Inflammatory macrophage (primary cell): ENCODE measurements around the gene XYLT1.
"Not testable (repeated sequence)": the region's sequence is repeated elsewhere in the genome, so short reads cannot be mapped to it uniquely, and the experiment has no call there.

Source experiments
- DNase-seq, 2 donors: peaks; one replicate each; pipeline ENCODE4 v3.0.0-alpha.2; 2020 to 2022

The XYLT1 gene

DNA sequence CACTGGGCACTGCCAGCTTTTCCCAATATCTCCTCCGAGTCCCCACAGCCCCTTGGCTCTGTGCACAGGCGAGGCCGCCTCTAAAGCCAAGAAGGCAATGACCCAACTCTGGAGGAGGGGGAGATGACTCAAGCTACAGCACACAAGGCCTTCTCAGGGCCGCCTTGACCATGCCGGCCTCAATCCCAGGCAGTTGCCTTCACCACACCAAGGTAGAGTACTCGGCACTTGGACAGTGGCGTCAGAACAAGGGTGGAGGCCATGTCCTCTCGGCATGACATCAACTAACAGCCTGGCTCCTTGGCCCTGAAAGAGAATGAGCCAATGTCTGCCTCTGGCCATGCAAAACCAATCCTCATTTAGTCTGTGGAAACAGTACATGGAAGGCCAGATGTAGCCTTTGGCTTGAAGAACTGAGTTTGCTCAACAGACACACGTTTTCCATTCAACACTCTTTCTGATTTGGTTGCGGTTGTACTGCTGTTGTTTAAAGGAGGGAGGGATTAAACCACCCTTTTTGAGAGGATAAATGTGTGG lies 139.6 kb downstream of the XYLT1 start:
- DNase-seq = no peak

DNA sequence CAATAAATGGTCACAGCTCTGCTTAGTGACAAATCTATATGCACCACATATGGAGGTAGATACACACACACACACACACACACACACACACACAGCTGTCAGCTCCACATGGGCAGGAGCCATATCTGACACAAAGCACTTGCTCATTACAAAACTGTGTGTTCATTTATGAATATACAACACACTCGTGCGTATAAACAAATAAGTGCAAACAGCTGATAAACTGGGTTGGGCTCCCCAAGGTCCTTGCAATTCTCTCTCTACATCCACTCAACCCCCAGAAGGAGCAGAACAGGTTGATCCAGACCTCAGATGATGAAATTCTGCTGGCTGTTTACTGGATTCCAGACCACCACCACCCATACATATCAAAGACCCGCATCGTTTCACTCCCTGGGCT lies 140.7 kb downstream of the XYLT1 start:
- no peak for DNase-seq

DNA sequence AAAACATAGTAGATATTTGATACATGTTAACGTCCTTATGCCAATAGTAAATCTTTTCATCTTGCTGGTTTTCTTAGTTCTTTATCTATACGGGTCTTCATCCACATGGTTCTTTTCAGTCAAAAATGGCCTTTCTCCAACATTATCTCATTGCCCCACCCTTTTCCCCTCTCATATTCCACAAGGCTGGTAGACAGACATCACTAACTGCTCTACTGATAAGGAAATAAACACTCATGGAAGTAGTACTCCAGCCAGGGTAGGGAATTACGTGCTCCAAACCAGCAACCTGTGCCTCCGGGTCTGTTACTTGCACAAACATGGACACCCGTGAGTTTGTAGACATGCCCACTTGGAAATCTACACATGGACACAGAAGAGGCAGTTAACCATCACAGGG lies 141.4 kb downstream of the XYLT1 start:
- no peak for DNase-seq

DNA sequence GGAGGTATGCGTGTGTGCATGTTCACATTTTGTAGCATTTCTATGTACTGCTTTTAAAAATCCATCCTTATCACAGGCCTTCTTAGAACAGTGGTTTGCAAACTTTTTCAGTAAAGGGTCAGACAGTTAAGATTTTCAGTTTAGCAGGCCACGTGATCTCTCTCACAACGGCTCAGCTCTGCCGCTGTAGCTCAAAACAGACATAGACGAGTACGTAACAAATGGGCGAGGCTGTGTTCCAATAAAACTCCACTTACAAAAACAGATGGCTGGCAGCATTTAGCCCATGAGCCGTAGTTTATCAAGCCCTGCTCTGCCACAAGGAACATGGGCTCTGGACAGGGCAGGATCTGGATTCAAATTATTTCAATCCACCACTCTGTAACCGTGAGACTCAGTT lies 141.8 kb downstream of the XYLT1 start:
- DNase-seq = no peak

DNA sequence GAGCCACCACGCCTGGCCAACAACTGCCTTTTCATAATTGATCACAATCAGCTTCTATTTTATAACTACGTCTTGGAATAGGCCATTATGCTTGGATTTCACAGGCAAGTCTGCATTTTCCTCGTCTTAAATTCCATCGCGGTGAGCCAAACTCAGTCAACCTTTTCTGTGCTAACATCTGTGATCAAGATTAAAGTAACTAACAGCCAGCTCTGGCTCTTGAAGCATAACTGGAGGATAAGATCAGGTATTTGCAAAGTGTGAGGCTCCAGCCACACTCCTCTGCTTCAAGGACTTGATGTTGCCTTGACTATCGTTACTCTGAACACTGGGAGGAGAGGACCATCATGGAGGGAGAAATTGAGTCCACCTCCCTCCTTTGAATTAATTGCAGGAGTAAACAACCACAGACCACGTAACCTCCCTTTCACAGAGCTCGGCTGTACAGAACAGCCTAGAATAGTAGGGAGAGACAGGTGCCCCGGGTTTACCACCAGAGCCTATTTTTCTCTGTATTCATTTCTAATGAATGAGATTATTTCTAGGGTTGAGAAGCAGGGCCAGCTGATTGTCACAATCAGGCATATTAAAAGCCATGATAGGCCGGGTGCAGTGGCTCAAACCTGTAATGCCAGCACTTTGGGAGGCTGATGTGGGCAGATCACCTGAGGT lies 143.0 kb downstream of the XYLT1 start:
- DNase-seq = no peak

DNA sequence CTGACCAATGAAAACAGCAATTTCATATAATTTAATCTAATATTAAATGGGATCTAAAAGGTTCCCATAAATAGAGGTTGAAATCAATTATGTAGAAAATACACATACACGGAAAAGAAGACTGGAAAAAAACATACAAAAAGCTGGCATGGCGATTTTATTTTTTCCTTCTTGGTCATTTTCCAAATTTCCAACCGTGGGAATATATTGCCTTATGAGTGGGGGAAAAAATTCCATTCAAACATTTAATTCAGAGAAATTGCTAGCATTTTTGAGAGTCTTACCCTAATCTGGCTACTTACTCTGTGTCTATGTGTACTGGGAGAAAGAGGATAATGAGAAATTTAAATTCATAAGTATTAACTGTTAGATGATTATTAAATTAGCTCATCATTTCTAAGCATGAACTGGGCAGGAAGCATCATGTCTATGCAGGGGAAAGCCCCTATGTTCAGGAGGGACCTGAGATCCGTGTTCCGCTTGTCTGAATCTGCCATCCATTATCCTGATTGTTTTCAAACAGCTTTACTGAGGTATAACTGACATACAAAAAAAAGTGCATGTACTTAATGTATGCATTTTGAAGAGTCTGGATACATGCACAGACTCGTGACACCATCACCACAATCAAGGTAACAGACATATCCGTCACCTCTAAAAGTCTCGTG lies 145.2 kb downstream of the XYLT1 start:
- no peak for DNase-seq

DNA sequence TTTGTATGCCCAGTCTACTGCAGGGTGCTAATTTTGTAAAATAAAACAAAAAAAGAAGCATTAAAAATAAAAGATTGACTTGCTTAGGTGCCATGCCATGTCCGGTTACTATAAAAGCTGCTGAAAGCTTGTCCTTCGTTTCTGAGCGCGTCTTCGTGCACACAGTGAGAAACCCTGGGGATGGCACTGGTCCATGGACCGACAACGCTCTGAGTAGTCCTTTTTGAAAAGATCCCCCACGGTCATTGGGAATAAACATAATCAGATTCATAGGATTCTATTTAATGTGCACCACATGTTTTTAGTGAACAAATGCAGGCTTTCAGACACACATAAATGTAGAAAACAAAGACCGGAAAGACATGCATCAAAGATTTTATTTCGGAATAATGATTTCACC lies 146.3 kb downstream of the XYLT1 start:
- DNase-seq = no peak

DNA sequence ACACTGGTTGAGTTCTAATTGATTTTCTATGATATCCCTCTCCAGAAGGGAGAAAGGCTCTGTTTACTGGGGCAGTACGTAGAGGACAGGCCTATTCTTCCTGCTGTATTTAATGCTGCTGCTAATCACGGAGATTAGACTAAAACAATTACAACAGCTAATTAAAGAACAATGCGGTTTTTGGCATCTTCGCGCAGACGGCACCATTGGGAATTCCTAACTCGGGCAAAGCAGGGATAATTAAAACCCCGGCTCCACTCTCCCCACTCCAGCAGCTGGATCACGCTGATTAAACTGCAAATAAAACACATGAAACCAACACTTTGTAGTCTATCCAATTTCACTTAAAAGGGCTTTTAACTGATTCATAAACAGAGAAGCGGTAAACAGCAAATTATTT lies 147.6 kb downstream of the XYLT1 start:
- DNase-seq = no peak

DNA sequence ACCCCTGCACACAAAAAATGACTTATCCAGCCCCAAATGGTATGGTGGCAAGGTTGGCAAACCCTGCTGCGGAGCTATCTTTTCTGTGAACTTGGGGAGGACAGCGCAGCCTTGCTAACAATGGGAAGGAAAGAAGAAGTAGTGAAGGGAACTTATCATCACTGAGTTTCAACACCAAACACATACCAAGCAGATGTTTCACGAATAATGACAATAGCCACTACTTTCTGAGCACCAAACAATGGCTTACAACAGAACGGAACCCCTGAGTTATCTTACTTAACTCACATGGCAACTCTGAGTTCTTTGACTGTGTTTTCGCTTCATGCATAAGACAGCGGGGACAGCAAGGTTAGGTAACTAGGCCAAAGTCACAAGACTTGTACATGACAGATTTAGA lies 148.9 kb downstream of the XYLT1 start:
- DNase-seq = peak; percentile 87 to 90

DNA sequence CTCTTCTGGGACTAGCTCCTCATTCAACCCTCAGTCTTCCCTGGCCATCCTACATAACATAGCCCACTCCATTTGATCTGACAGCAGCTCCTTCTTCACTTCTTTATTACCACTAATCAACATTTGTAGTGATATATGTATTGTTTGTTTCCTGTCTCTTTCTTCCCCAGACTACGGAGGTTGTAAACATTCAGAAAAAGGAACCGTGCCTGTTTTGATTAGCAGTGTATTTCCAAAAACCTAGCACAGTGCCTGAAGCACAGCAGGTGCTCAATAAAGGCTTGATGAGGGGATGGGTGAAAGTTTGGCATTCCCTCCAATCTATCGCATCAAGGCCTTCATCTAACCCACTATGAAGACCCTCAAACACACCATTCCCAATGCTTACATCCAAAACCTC lies 150.8 kb downstream of the XYLT1 start:
- no peak for DNase-seq

DNA sequence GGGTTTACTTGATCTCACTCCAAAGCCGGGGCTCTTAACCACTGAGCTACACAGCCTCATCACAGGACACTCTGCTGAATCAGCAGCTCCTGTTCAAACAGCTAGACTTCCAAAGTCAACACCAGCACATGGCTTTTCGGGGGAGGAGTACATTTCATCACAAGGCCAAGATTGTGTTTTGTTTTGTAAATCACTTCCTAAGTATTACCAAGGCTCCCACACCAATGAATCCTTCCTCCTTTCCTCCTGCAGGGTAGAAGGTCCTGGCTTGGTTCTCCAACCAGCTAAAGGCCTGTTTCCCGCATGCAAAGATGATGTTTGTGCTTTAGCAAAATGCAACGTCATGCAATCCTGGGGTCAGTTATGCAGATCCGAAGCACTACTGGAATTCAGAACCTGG lies 152.5 kb downstream of the XYLT1 start:
- DNase-seq = peak; percentile 92 to 94

DNA sequence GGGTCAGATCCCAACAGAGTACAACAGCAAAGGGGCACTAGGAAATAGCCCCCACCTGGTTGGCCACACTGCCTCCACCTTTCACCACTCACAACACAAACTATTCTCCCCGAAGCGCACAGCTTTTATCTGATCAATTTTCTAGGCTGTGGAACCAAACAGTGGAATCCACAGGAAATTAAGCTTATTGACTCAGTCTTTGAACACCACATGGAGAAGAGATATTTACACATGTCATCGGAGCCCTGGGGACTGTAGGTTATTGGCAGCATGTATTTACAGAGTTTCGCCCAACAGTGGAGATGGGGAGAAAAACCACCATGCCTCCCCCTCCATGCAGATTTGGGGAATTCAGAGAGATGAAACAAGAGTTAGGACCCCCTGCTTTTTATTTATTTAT lies 154.8 kb downstream of the XYLT1 start:
- no peak for DNase-seq

DNA sequence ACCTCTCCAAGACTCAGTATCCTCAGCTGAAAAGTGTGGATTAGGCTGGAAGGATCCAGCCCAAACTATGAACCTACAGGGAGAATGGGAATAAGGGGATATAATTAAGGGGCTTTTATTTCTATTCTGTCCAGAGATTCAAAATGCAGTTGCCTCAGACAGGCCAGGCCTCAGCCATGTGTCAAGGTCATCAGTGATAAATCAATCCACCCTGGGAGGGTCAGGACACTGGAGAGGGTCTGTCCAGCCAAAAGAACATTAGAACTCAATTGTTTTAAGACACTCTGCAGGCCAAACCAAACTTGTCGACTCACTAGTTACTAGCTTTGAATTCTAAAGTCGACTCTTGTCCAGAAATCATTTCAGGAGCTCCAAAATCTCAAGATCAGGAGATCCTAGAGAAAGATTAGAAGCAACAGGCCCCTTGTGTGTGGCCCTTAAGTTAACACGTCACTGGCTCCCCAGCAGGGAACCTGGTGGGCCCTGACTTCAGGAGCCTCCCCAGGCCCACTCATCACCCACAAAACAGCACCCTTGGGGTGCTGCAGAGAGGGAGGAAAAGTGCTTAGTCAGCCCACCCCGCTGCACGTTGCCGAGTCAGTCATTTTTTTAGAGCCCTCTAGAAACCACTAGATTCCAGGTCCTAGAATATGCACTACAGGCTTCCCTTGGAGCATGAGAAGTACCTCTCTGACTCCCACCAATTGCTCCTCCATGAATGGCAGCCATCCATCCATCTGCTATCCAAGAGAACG lies 156.8 kb downstream of the XYLT1 start:
- no peak for DNase-seq

DNA sequence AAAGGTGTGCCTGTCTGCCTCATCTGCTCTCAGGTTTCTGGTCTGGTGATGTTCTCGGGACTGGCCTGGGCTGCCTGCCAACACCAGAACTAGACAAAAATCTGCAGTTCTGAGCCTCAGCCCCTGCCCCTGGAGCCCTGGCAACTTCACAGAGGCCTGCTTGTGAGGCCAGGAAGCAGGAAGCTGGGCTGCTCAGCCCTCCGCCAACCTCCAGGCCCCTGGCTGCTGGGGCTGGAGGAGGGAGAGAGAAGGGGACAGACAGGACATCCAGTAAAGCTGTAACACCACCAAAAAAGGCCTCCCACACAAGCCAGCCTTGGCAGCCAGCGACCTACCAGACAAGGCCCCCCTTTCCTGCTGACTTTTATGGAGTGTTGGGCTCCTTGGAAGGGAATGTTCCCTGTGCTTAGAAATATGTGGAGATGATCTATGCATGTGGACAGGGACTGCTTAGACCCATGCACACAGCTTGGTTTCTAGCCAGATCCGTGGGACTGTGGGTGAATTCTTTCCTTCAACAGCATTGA lies 157.6 kb downstream of the XYLT1 start:
- DNase-seq = no peak

DNA sequence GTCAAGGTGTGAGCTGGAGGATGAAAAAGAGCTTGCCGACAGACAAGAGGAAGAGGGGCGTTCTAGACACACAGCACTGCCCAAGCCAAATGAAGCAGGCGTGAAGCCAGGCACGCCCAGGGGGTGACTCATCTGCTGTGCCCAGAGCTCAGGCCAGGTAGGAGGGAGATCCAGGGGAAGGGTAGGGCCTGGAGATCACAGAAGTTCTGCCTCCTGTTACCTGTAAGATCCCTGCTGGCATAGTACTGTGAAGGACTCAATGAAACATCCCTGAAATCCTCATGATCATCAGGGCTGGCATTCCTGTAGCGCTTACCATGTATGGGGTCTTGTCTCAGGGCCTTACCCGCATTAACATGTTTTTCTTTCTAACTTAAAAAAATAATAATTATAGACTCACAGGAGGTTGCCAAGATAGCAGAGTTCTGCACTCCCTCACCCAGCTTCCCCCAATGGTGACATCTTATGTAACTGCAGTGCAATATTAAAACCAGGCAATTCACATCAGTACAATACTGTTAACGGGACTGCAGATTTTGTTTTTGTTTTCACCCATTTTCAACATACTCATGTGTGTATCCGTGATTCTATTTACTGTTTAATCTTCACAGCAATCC lies 158.6 kb downstream of the XYLT1 start:
- no peak for DNase-seq

DNA sequence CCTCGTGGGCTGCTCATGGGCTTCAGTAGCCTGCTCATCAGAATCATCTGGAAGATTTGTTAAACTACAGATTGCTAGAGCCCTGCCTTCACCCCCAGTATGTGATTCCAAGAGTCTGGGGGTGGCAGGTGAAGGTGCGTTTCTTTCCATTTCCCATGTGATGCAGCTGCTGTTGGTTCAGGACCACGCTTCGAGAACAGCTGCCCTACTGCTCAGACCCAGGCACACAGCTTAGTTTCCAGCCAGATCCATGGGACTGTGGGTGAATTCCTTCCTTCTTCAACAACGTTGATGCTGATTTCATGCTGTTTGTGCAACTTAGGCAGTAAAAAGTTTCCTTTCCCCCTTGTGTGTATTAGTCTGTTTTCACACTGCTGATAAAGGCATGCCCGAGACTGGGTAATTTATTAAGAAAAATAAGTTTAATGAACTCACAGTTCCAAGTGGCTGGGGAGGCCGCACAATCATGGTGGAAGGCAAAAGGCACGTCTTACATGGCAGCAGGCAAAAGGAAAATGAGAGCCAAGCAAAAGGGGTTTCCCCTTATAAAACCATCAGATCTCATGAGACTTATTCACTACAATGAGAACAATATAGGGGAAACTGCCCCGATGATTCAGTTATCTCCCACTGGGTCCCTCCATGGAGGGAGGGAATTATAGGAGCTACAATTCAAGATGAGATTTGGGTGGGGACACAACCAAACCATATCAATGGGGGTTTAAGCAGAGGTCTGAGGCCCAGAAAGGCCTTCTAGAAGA lies 159.2 kb downstream of the XYLT1 start:
- DNase-seq = peak in 1 of 2 donors; percentile 17

DNA sequence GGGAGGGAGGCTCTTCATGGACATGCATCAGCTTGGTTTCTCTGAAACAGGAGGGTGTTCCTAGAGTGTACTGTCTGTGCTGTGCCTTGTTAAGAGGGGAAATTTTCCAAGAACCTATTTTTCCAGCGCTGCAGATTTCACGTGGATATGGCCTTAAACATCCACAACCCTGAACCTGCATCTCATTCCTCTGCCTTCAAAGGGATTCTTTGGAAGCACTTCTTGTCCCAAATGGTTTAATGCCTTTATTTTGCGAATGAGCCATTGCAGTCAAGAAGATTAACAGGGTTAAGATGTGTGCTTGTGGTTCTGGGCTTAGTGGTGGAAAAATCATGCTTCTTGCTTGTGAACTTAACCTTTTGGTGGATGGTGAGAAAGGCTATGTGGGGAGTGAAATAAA lies 161.2 kb downstream of the XYLT1 start:
- DNase-seq = no peak

DNA sequence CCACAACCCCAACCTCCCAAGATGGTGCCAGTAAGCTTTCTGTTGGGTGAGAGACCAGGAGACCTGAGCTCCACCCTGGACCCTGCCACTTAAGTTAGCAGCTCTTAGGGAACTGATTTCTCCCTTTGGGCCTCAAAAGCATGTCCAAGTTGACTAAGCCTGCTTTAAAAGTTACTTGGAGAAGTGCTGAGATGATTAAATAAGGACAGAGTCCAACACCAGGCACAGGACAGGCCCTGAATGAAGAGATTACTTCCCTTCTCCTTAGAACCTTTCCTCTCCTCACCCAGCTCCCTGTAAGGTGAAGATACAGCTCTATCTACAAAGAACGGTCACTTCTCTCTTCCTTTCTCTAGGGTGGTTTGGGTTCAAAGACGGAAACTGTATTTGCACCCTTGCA lies 162.6 kb downstream of the XYLT1 start:
- DNase-seq = no peak

DNA sequence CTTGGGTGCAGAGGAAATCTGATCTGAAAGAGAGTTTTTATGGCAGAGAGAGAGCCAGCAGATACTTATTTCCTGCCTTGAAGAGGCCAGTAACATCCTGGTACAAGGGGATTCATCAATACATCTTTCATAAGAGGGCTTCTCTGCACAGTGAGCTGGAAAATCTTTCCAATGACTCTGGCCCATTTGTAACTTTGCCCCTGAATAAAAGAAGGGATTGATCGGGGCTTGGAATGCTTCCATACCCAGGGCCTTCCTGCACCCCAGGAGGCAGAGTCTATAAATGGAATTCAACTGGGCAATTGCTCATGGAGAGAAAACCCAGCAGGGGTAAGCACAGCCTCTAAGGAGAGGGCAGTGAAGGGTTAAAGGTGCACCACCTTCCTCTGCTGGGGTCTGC lies 163.3 kb downstream of the XYLT1 start:
- DNase-seq = no peak

DNA sequence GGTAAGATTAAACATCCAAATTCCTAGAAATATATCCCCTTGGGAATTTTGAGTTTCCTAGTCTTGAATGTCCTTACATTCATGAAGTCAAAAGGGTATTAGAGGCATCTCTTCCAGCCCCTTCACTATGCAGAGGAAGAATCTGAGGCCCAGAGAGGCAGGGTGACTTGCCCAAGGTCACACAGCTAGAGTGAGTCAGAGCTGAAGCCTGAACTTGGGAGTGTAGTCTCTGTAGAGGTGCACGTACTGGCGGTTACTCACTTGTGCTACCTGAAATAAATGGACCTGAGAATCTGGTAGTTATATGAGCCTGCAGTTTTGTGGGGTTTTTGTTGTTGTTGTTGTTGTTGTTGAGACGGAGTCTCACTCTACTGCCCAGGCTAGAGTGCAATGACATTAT lies 164.0 kb downstream of the XYLT1 start:
- no peak for DNase-seq

DNA sequence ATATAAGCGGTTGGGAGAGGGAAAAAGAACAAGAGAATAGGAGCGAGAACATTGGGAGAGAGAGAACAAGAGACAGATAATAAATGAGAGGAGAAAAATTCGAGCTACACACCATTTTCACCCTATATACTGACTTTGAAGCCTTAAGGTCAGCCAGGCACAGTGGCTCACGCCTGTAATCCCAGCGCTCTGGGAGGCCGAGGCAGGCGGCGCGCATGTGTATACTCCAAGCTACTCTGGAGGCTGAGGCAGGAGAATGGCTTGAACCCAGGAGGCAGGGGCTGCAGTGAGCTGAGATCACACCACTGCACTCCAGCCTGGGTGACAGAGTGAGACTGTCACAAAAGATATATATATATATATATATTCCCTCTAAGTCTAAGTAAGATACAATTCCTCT lies 164.5 kb downstream of the XYLT1 start:
- not testable (repeated sequence) for DNase-seq

DNA sequence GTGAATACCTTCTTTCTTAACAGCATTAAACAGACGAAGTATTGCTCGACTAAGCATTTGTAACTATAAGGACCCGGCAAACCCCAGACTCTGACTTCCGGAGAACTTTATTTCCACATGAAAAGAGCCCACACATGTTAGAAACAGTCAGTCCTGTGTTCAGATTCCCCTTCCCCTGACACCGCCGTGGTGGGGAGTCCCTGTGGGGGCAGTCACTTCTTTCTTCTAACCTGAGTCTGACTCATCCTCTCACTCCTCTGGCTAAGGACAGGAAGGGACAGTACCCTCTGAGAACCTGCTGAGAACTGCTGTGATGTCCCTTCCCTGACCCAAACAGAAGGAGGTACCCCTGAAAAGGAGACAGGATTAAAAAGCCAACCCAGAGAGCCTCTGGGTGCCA lies 165.1 kb downstream of the XYLT1 start:
- peak in 1 of 2 donors; percentile 32 for DNase-seq
